HL-60 (cell line): ENCODE data around the gene FAT4.

Experiments
- DNase-seq, 2 experiments: peaks; one replicate each; pipeline ENCODE4 v3.0.0-alpha.2; 2010 to 2020; ENCODE audit warnings: low read depth in 1 of 2, low spot score in 1 of 2
- H3K27ac ChIP-seq: fragments of 250-450 bp; sonication (Bioruptor Pico); replicated peaks from 2 replicates; pipeline ENCODE4 v1.5.1; 2020; ENCODE audit warnings: mild to moderate bottlenecking, moderate library complexity
- H3K27me3 ChIP-seq: fragments of 250-450 bp; sonication (Bioruptor Pico); 2 replicates; pipeline ENCODE4 v1.5.1; 2021; ENCODE audit warnings: mild to moderate bottlenecking, moderate library complexity; ENCODE audit not compliant: insufficient read depth, poor library complexity, severe bottlenecking
- H3K4me3 ChIP-seq: replicated peaks from 2 replicates; pipeline ENCODE4 v1.5.1; 2011; ENCODE audit warnings: mild to moderate bottlenecking, control low read depth, low read length; ENCODE audit not compliant: insufficient read depth
- GABPA ChIP-seq: IDR thresholded peaks from 2 replicates; pipeline ENCODE4 v1.6.1; 2012; ENCODE audit warnings: low read depth
- POLR2AphosphoS5 ChIP-seq: IDR thresholded peaks from 2 replicates; pipeline ENCODE4 v1.6.1; 2012; ENCODE audit warnings: low read depth
- REST ChIP-seq: IDR thresholded peaks from 2 replicates; pipeline ENCODE4 v1.6.1; 2012; ENCODE audit warnings: low read depth; ENCODE audit not compliant: insufficient replicate concordance
- SPI1 ChIP-seq: IDR thresholded peaks from 2 replicates; pipeline ENCODE4 v1.6.1; 2012; ENCODE audit warnings: low read depth, mild to moderate bottlenecking, borderline replicate concordance
- TF ChIP-seq, protein P1 (sequence below): IDR thresholded peaks from one replicate; pipeline ENCODE4 v1.5.1; 2011; ENCODE audit warnings: low read length, control low read depth, inconsistent platforms; ENCODE audit not compliant: insufficient read depth

FAT4 gene

DNA sequence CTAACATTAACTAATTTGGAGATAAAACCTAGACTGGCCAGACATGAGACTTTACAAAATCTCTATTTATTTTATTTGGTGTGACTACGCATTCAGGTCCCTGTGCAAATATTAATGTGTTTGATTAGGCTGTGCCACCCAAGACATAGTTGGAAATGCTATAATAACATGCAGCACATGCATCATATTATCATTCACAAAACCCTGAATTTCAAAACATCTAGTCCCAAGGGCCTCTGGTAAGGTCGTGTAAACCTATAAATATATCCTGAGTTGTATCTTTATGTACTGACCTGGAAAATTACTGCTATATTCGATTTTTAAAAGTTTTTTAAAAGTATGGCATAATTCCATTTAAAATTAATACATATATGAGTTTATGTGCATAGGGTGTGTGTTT, 47.1 kb upstream of the FAT4 start:
- H3K27ac ChIP-seq: no peak overlapping the region
- H3K4me3 ChIP-seq: no peak overlapping the region
- H3K27me3 ChIP-seq: no peaks in the 10 kb centered on the region
- TF ChIP-seq POLR2AphosphoS5 (no peak), SPI1 (no peak), GABPA (no peak), REST (no peak)
- TF ChIP-seq, protein P1, sequence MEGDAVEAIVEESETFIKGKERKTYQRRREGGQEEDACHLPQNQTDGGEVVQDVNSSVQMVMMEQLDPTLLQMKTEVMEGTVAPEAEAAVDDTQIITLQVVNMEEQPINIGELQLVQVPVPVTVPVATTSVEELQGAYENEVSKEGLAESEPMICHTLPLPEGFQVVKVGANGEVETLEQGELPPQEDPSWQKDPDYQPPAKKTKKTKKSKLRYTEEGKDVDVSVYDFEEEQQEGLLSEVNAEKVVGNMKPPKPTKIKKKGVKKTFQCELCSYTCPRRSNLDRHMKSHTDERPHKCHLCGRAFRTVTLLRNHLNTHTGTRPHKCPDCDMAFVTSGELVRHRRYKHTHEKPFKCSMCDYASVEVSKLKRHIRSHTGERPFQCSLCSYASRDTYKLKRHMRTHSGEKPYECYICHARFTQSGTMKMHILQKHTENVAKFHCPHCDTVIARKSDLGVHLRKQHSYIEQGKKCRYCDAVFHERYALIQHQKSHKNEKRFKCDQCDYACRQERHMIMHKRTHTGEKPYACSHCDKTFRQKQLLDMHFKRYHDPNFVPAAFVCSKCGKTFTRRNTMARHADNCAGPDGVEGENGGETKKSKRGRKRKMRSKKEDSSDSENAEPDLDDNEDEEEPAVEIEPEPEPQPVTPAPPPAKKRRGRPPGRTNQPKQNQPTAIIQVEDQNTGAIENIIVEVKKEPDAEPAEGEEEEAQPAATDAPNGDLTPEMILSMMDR: no peak
- no peak for DNase-seq

DNA sequence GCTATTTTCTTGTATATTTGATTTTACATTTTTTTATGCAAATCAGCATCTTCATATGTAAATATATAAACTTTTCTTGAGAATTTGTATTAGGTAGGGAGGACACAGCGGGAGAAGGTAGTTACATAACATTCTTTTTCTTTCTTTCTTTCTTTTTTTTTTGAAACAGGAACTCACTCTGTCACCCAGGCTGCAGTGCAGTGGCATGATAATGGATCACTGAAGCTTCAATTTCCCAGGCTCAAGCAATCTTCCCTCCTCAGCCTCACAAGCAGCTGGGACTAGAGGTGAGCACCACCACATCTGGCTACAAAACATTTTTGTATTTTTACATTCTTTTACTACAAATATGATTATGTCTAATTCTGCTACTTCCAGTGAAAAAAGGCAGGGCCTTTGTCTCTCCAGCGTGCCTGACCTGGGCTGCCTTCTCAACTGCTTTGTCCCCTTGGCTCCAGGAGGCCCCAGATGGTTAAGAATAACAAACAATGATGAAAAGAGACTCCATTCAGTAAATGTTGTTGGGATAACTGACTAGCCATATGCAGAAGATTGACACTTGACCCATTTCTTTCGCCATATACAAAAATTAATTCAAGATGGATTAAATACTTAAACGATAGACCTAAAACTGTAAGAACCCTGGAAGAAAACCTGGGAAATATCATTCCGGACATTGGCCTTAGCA, 46.5 kb upstream of the FAT4 start:
- no peak for DNase-seq
- H3K27ac ChIP-seq: no peak overlapping the region
- TF ChIP-seq GABPA: no peak
- TF ChIP-seq, protein P1: no peak
- TF ChIP-seq SPI1: no peak
- no peak for TF ChIP-seq REST
- TF ChIP-seq POLR2AphosphoS5: no peak
- H3K27me3 ChIP-seq: no peaks in the 10 kb centered on the region
- no peak overlapping the region for H3K4me3 ChIP-seq

GRCh38 chr4:125276811-125277210, 37.9 kb upstream of the FAT4 start:
- DNase-seq: no peak
- Histone ChIP-seq H3K4me3 (no peak overlapping the region), H3K27ac (no peak overlapping the region), H3K27me3 (no peaks in the 10 kb centered on the region)
- TF ChIP-seq POLR2AphosphoS5 (no peak), REST (no peak), SPI1 (no peak), GABPA (no peak)
- TF ChIP-seq, protein P1: no peak
